ENCODE data around the gene DENND4A. TPM values are rescaled to one million over a fixed set of nuclear protein-coding genes. Genes with fewer than 3 reads are reported as not detected.

DENND4A gene
- total and polyA plus RNA-seq, 11 donors: 2.7 to 26.6 (median 15.1) TPM

DNA sequence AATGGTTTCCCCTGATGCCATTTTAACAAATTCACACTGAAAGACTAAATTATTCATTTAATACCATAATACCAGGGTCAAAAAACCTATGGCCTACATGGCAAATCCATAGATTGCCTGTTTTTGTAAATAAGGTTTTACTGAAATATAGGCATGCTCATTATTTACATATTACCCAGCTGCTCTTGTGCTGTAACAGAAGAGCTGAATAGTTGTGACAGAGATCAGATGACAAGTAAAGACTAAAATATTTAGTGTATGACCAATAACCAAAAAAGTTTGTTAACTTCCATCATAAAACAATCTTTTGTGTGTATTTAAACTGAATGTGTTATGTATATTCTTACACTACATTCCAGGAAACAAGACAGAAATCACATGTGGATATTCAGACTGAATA lies 60.2 kb downstream of the DENND4A start:
- Histone ChIP-seq H3K27me3 (no peaks in the 10 kb centered on the region), H3K9me3 (no peaks in the 10 kb centered on the region), H3K27ac (no peak overlapping the region), H3K36me3 (peaks cover 0 to 89% (median 48%) of the 10 kb centered on the region in 9 donors), H3K4me1 (no peaks in the 10 kb centered on the region), H3K4me3 (no peak overlapping the region)
- no peak for TF ChIP-seq POLR2A (IDR thresholded peaks at IDR 0.05)
- TF ChIP-seq, protein P1, sequence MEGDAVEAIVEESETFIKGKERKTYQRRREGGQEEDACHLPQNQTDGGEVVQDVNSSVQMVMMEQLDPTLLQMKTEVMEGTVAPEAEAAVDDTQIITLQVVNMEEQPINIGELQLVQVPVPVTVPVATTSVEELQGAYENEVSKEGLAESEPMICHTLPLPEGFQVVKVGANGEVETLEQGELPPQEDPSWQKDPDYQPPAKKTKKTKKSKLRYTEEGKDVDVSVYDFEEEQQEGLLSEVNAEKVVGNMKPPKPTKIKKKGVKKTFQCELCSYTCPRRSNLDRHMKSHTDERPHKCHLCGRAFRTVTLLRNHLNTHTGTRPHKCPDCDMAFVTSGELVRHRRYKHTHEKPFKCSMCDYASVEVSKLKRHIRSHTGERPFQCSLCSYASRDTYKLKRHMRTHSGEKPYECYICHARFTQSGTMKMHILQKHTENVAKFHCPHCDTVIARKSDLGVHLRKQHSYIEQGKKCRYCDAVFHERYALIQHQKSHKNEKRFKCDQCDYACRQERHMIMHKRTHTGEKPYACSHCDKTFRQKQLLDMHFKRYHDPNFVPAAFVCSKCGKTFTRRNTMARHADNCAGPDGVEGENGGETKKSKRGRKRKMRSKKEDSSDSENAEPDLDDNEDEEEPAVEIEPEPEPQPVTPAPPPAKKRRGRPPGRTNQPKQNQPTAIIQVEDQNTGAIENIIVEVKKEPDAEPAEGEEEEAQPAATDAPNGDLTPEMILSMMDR (IDR thresholded peaks at IDR 0.05): no peak
- DNase-seq (no peak), ATAC-seq (no peak)
- intact Hi-C loops (cut with DNase I): no loop called here

DNA sequence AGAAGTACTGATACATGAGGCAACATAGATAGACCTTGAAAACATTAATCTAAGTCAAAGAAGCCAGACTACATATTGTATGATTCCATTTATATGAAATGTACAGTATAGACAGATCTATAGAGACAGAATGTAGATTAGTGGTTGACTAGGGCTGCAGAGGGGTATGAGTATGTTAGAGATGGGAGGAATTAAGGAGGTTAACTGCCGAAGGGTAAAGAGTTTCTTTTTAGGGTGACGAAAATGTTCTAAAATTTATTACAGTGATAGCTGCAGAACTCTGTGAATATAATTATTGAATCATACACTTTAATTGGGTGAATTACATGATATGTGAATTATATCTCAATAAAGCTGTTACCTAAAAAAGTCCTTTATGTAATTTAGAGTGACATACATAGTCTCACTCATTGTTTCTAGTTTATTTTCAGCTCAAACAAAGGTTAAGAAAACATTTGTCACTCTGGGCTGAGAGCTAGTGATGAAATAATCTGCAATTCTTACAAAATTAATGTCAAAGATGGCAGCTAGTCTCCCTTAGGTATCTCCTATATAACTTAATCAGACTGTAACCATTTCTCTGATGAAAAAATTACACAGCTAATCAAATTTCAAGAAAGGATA lies 61.4 kb downstream of the DENND4A start:
- H3K36me3 ChIP-seq: peaks cover 0 to 89% (median 52%) of the 10 kb centered on the region in 9 donors
- DNase-seq (no peak), ATAC-seq (no peak)
- intact Hi-C loops (cut with DNase I): no loop called here
- WGBS, 4 donors: 93 to 99% (median 96%) methylated on average over 2 of the region's 2 CpGs
- no peak overlapping the region for H3K4me3 ChIP-seq
- no peaks in the 10 kb centered on the region for H3K9me3 ChIP-seq
- no peak overlapping the region for H3K27ac ChIP-seq
- no peaks in the 10 kb centered on the region for H3K4me1 ChIP-seq
- H3K27me3 ChIP-seq: no peaks in the 10 kb centered on the region
- TF ChIP-seq, protein P1 (IDR thresholded peaks at IDR 0.05): no peak
- no peak for TF ChIP-seq POLR2A (IDR thresholded peaks at IDR 0.05)

DNA sequence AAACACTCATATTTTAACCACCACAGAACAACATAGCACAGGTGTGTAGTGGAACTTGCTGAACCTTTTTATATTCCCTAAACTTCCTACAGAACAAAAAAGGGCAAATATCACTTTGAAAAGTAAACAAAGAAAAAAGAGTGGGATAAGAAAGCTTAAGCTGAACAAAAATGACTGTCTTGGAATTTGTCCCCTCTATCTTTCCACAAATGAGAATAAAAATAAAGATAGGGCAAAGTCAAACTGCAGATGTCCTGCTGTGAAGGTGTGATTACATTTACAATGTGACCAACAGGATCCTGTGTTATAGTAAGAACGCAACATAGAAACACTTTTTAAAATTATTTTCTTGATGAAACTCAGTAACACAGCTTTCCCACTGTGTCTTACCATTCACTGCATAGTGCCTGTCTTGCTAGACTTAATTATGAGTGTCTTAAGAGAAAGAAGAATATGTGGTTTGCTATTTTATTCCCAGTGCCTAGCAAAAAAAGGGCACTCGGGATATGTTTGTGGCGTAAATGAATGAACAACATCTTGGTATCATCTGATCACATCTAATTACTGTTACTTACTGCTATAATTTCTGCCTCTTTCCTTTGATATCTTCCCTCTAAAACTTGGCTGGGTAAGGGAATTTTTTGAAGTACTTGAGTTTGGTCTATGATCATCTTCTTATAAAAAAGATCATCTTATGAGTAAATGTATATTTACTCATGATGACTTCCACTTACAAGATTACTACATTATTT lies 67.5 kb downstream of the DENND4A start:
- no peak overlapping the region for H3K27ac ChIP-seq
- peaks cover 0 to 99% (median 79%) of the 10 kb centered on the region in 9 donors for H3K36me3 ChIP-seq
- H3K4me1 ChIP-seq: no peaks in the 10 kb centered on the region
- TF ChIP-seq, protein P1 (IDR thresholded peaks at IDR 0.05): no peak
- no peak for TF ChIP-seq POLR2A (IDR thresholded peaks at IDR 0.05)
- WGBS, 4 donors: 94 to 98% (median 97%) methylated on average over 3 of the region's 3 CpGs
- ATAC-seq: no peak
- H3K4me3 ChIP-seq: no peak overlapping the region
- DNase-seq: no peak
- H3K9me3 ChIP-seq: no peaks in the 10 kb centered on the region
- intact Hi-C loops (cut with DNase I): no loop called here
- H3K27me3 ChIP-seq: no peaks in the 10 kb centered on the region

DNA sequence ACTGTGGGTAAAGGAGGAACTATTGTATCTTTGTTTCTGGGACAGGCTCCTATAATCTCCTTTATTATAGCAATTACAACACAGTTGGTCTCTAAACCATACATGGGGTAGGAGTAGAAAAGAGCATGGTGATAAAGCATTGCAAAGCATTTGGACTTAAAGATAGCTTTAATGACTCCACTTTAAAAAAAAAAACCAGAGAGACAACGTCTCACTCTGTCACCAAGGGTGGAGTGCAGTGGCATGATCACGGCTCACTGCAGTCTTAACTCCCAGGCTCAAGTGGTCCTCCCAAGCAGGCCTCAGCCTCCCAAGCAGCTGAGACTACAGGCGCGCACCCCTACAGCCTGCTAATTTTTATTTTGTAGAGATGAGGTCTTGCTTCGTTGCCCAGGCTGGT lies 68.2 kb downstream of the DENND4A start:
- DNase-seq (no peak), ATAC-seq (no peak)
- H3K4me3 ChIP-seq: no peak overlapping the region
- no peaks in the 10 kb centered on the region for H3K27me3 ChIP-seq
- intact Hi-C loops (cut with DNase I): no loop called here
- H3K9me3 ChIP-seq: no peaks in the 10 kb centered on the region
- 89 to 94% (median 92%) methylated on average over 5 of the region's 5 CpGs for WGBS, 4 donors
- peaks cover 0 to 99% (median 78%) of the 10 kb centered on the region in 9 donors for H3K36me3 ChIP-seq
- H3K4me1 ChIP-seq: no peaks in the 10 kb centered on the region
- TF ChIP-seq, protein P1 (IDR thresholded peaks at IDR 0.05): no peak
- TF ChIP-seq POLR2A (IDR thresholded peaks at IDR 0.05): no peak
- no peak overlapping the region for H3K27ac ChIP-seq
